Memory B cell (primary cell): ENCODE results near the gene ANKH.

Source experiments
- ATAC-seq: fragments of 150-1000 bp; cut with Tn5 transposase; 2 replicates; pipeline ENCODE4 v1.10.0; 2021; ENCODE audit warnings: low read depth, mild to moderate bottlenecking, moderate library complexity
- DNase-seq, 2 donors: peaks; one replicate each; pipeline ENCODE4 v3.0.0; 2022; ENCODE audit warnings: low spot score in 2 of 2
- H3K27ac Mint-ChIP-seq: one replicate; pipeline ENCODE4 v1.8.0; 2022; ENCODE audit warnings: mild to moderate bottlenecking, moderate library complexity, mixed read lengths
- H3K27me3 Mint-ChIP-seq: one replicate; pipeline ENCODE4 v1.8.0; 2022; ENCODE audit warnings: mixed read lengths
- H3K36me3 Mint-ChIP-seq: one replicate; pipeline ENCODE4 v1.8.0; 2022; ENCODE audit warnings: mild to moderate bottlenecking, mixed read lengths
- H3K4me1 Mint-ChIP-seq: one replicate; pipeline ENCODE4 v1.8.0; 2022; ENCODE audit warnings: mixed read lengths
- H3K4me3 Mint-ChIP-seq: one replicate; pipeline ENCODE4 v1.8.0; 2022; ENCODE audit warnings: mild to moderate bottlenecking, moderate library complexity, mixed read lengths
- H3K9me3 Mint-ChIP-seq: one replicate; pipeline ENCODE4 v1.8.0; 2022; ENCODE audit warnings: mixed read lengths

The ANKH gene

DNA sequence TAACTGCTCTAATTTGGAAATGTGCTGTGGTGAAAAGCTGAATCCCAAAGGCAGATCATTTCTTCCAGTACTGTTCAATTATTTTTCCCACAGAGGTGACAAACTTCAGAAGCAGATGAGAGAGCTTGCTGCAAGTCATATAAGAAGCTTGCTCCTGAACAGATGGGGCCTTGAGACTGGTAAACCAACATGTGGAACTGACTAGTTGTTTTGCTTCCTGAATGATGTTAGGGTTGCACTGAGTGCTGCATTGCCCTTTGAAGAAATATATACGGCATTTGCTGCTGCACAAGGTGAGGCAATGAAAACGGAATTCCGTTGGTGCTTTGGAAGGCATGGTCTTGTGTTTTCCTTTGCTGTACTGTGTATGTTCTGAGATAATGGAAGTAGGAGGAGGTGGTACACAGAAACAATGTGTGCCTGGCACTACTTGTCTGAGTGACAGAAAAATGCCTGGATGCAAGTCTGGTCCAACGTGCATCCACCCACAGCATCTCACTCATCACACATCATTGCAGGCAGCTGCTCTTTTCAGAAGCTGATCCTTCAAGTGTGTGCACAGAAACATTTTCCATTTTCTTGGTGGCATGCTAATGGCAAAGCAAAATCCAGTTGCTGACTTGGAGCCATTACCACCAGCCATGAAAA is 76.9 kb downstream of the ANKH start:
- DNase-seq (no peak), ATAC-seq (no peak)
- Mint-ChIP-seq H3K27ac (no peak overlapping the region), H3K4me3 (no peak overlapping the region), H3K4me1 (peaks cover 29% of the 10 kb centered on the region), H3K36me3 (peaks cover 13% of the 10 kb centered on the region), H3K9me3 (no peaks in the 10 kb centered on the region), H3K27me3 (no peaks in the 10 kb centered on the region)

DNA sequence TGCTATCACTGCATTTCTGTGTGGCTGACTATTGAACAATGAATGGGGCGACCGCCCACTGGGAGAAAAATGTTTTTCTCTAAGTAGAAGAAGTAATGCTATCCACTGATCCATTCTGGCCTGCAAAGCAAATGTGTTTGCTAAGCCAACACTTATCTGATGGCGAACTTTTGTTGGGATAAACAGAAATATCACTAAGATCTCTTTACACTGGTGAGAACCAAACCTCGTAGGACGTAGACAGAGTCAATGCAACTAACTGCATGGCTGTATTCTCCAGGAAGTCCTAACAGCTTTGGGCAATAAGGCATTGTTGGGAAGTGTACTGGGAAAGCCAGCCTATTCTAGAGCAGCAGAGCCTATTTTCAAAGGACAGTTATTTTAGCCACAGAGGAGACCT is 77.7 kb downstream of the ANKH start:
- Mint-ChIP-seq H3K36me3 (peaks cover 13% of the 10 kb centered on the region), H3K4me1 (peaks cover 26% of the 10 kb centered on the region), H3K27ac (no peak overlapping the region), H3K4me3 (no peak overlapping the region), H3K27me3 (no peaks in the 10 kb centered on the region), H3K9me3 (no peaks in the 10 kb centered on the region)
- ATAC-seq (no peak), DNase-seq (no peak)

DNA sequence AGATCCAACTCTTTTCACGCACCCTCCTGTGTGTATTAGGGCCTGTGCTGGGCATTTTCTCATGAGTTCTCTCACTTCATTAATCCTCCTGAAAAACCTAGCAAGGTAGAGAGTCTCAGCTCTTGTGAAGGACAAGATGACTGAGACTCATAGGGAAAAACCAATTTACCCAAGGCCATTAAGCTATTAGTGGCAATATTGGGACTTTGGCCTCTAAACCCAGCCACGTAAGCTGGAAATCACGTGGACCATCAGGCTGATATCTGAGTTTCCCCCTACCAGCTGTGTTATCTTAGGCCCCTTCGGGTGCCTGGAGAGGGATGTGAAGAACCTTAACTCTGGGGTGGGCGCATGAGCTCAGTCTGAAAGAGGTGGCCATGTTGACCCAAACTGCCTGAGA is 80.7 kb downstream of the ANKH start:
- Mint-ChIP-seq H3K9me3 (no peaks in the 10 kb centered on the region), H3K36me3 (peaks cover 13% of the 10 kb centered on the region), H3K27ac (no peak overlapping the region), H3K27me3 (no peaks in the 10 kb centered on the region), H3K4me1 (peaks cover 37% of the 10 kb centered on the region), H3K4me3 (no peak overlapping the region)
- DNase-seq (no peak), ATAC-seq (no peak)

DNA sequence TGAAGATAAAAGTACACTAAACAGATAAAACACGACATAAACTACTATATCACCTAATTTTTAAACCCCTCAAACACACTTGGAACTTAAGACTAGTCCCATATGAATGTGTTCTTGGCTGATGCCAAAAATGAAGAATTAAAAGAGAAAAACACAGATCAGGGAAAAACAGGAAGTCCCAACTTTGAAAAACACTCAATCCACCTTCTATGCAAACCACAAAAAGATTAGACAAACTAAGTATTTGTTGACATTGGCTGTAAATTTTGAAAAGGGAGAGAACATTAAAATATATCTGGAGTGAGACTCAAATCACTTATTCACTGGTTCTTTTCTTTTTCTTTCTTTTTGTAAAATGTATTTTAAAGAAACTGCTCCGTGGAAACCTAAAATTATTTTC is 81.4 kb downstream of the ANKH start:
- Mint-ChIP-seq H3K27me3 (no peaks in the 10 kb centered on the region), H3K4me1 (peaks cover 37% of the 10 kb centered on the region), H3K9me3 (no peaks in the 10 kb centered on the region), H3K4me3 (no peak overlapping the region), H3K27ac (peak overlapping the region; percentile 25), H3K36me3 (peaks cover 15% of the 10 kb centered on the region)
- ATAC-seq (no peak), DNase-seq (no peak)

DNA sequence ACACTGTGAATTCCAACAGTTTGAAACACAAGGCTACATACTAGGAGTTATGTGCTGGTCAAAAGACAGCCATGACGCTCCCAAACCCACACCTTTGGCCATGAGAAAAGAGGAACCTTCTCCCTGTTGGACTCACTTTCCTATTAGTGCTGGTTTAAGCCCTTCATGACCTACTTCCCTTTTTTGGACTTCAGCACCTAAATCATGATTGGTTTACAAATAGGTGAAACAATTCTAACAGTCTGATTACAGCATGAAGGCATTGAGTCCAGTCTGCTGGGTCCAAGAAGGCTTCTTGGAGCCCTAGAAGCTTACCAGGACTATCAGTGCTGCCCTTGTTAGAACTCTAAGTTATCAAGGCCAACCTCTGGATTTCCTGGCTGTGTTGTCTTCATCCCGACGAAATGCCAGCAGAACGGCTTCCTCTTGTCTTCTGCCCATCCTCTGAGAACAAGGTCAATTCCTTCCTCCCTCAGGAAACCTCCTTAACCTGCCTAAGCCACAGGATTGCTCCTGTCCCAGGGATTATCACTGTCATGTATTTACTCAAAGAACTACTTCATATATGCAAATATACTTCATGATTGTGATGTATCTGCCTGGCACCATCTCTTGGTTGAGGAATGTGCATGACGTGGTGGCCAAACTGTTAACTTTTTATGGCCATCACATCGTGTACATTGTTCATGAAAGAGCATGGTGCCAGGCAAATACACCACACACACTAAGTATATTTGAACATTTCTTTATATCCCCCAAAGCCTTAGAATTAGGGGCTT is 83.6 kb downstream of the ANKH start:
- Mint-ChIP-seq H3K9me3 (no peaks in the 10 kb centered on the region), H3K36me3 (peaks cover 12% of the 10 kb centered on the region), H3K27me3 (no peaks in the 10 kb centered on the region), H3K27ac (no peak overlapping the region), H3K4me3 (no peak overlapping the region), H3K4me1 (peaks cover 38% of the 10 kb centered on the region)
- DNase-seq = no peak
- ATAC-seq = no peak

DNA sequence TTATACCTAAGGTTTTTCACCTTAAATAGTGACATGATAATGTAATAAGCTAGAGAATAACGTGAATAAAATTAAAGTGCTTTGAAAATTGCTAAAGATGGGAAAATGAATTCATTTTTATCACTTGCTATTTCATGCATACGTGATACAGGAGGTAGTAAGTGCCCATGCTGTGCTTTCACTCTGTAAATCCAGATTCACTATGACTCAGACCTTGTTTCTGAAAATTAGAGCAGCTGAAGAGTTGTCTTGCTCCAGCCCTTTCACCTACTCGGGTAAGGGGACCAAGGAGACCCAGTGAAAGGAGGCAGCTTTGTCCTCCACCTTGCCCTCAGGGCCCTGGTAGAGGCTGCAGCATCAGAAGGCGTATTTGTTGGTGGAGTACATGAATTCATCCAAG is 87.9 kb downstream of the ANKH start:
- no peak for DNase-seq
- Mint-ChIP-seq H3K4me3 (no peak overlapping the region), H3K4me1 (peaks cover 27% of the 10 kb centered on the region), H3K9me3 (no peaks in the 10 kb centered on the region), H3K27ac (no peak overlapping the region), H3K27me3 (no peaks in the 10 kb centered on the region), H3K36me3 (peaks cover 8% of the 10 kb centered on the region)
- ATAC-seq = no peak

DNA sequence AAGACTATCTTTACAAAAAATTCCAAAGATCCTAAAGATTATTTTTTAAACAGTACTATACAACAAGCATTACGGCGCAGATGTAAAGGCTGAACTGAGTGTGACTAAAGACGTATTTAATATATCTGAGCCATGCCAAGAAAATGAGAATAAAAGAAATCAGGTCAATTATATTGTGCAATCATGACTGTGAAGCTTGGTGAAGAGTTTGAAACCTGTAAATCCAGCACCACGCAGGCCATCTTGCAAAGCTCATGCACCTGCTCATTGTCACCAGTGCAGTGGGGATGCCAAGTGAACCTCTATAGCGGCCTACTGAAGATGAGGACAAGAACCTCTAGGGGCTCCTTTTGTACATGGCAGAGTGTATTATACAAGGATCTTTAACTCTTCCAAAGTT is 89.0 kb downstream of the ANKH start:
- DNase-seq = no peak
- no peak overlapping the region for H3K4me3 Mint-ChIP-seq
- no peaks in the 10 kb centered on the region for H3K27me3 Mint-ChIP-seq
- peaks cover 13% of the 10 kb centered on the region for H3K36me3 Mint-ChIP-seq
- H3K27ac Mint-ChIP-seq = no peak overlapping the region
- H3K4me1 Mint-ChIP-seq = peaks cover 20% of the 10 kb centered on the region
- H3K9me3 Mint-ChIP-seq = no peaks in the 10 kb centered on the region
- no peak for ATAC-seq

DNA sequence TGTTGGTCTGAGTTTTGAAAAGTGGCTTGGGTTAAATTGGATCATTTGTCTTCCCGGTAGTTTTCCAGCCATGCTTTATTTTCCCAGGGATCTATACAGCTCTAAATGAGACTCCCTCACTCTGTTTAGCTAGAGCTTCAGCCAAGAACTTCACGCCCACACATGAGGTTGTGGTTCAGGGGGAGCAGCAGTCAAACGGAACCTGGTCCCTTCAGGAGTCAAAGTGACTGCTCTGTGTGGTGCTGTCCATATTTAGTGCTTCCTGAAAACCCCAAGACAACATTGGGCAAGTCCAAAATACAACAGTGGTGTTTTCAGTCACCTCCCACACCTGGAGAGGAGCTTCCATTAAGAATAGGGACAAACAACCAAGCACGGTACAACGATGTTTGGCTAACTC is 90.5 kb downstream of the ANKH start:
- Mint-ChIP-seq H3K4me3 (no peak overlapping the region), H3K36me3 (peaks cover 11% of the 10 kb centered on the region), H3K4me1 (peaks cover 10% of the 10 kb centered on the region), H3K27ac (no peak overlapping the region), H3K9me3 (no peaks in the 10 kb centered on the region), H3K27me3 (no peaks in the 10 kb centered on the region)
- DNase-seq (no peak), ATAC-seq (no peak)

DNA sequence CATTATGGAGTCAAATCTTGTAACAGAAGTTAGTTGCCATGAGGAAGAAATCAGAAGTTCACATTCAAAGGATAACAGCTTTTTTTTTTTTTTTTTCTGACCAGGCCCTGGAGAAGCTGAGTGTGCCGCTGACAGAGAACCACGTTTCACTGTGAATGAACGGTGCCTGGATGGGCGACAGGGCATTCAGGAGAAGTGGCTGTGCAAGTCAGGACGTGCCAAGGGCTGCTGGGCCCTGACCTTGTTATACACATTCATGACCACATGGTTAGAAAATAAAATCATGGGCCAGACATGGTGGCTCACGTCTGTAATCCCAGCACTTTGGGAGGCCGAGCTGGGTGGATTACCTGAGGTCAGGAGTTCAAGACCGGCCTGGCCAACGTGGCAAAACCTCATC is 91.6 kb downstream of the ANKH start:
- Mint-ChIP-seq H3K27me3 (no peaks in the 10 kb centered on the region), H3K4me3 (no peak overlapping the region), H3K27ac (no peak overlapping the region), H3K4me1 (peaks cover 10% of the 10 kb centered on the region), H3K36me3 (peaks cover 13% of the 10 kb centered on the region), H3K9me3 (no peaks in the 10 kb centered on the region)
- ATAC-seq (no peak), DNase-seq (no peak)

GRCh38 chr5:14778792-14779070 is 92.8 kb downstream of the ANKH start:
- no peak for ATAC-seq
- H3K36me3 Mint-ChIP-seq = peaks cover 13% of the 10 kb centered on the region
- no peak overlapping the region for H3K27ac Mint-ChIP-seq

DNA sequence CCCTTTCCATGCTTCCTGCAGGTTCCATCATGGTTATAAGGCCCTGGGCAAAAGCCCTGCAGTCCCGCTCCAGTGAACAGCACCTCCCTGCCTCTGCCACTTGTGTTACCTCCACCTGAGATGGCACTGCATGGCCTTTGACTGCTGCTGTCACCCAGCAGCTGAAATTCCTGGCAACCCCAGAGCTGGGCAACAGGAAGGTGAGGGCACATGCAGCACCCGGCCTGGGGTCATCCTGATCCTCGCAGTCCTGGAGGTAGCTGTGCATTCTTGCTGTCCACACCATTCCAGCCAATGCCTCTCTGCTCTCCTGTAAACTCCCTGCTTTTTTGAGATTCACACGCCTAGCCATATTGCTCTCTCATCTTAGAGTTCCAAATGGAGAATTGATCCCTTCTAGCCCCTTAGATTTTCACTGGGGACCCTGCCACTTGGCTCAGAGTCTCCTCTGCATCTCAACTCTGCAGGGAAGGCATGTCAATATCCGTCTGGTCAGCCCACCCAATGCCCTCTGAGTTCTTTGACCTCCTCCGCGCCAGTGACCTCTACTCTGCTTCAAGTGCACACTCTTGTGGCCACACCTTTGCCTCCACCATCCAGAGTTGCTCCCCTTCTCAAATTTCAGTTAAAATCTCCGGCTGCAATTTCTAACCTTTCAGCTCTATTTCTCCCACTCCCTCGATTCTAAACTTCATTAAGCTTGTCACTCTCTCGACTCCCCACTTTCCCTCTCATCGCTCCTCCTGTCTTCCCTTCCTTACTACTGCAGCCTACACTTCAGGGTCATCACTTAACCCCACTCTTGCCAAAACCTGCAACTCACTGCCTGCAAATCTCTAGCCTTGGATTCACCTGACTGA is 93.4 kb downstream of the ANKH start:
- no peak for ATAC-seq
- no peak for DNase-seq
- H3K4me3 Mint-ChIP-seq = no peak overlapping the region
- H3K27me3 Mint-ChIP-seq = no peaks in the 10 kb centered on the region
- no peaks in the 10 kb centered on the region for H3K9me3 Mint-ChIP-seq
- H3K36me3 Mint-ChIP-seq = peaks cover 13% of the 10 kb centered on the region
- H3K27ac Mint-ChIP-seq = no peak overlapping the region
- peaks cover 10% of the 10 kb centered on the region for H3K4me1 Mint-ChIP-seq

More at GRCh38 chr5:14778792-14779070, 92.8 kb downstream of the ANKH start:
- Mint-ChIP-seq H3K4me3 (no peak overlapping the region), H3K4me1 (peaks cover 10% of the 10 kb centered on the region), H3K27me3 (no peaks in the 10 kb centered on the region), H3K9me3 (no peaks in the 10 kb centered on the region)
- DNase-seq = no peak

- Mint-ChIP-seq H3K9me3 (no peaks in the 10 kb centered on the region), H3K27me3 (no peaks in the 10 kb centered on the region), H3K27ac (no peak overlapping the region), H3K4me1 (peaks cover 7% of the 10 kb centered on the region), H3K4me3 (no peak overlapping the region), H3K36me3 (peaks cover 11% of the 10 kb centered on the region)
- no peak for ATAC-seq
- DNase-seq = no peak
Observed at GRCh38 chr5:14777187-14777586, 94.4 kb downstream of the ANKH start.

- Mint-ChIP-seq H3K27ac (no peak overlapping the region), H3K27me3 (no peaks in the 10 kb centered on the region), H3K36me3 (peaks cover 11% of the 10 kb centered on the region), H3K9me3 (no peaks in the 10 kb centered on the region), H3K4me1 (peaks cover 7% of the 10 kb centered on the region), H3K4me3 (no peak overlapping the region)
- DNase-seq (no peak), ATAC-seq (no peak)
Observed at GRCh38 chr5:14776602-14777001, 95.0 kb downstream of the ANKH start.

- Mint-ChIP-seq H3K4me1 (peaks cover 13% of the 10 kb centered on the region), H3K27me3 (no peaks in the 10 kb centered on the region)
- no peak for ATAC-seq
Observed at GRCh38 chr5:14775857-14776256, 95.7 kb downstream of the ANKH start.

More at GRCh38 chr5:14775857-14776256, 95.7 kb downstream of the ANKH start:
- no peak for DNase-seq
- Mint-ChIP-seq H3K36me3 (peaks cover 11% of the 10 kb centered on the region), H3K9me3 (no peaks in the 10 kb centered on the region), H3K4me3 (no peak overlapping the region), H3K27ac (no peak overlapping the region)
